ENCODE measurements around the gene DTX3. TPM values are rescaled to one million over a fixed set of nuclear protein-coding genes. Genes with fewer than 3 reads are reported as not detected.

The DTX3 gene
- total RNA-seq, 1 experiment from 2014 or later = 23.1 TPM

DNA sequence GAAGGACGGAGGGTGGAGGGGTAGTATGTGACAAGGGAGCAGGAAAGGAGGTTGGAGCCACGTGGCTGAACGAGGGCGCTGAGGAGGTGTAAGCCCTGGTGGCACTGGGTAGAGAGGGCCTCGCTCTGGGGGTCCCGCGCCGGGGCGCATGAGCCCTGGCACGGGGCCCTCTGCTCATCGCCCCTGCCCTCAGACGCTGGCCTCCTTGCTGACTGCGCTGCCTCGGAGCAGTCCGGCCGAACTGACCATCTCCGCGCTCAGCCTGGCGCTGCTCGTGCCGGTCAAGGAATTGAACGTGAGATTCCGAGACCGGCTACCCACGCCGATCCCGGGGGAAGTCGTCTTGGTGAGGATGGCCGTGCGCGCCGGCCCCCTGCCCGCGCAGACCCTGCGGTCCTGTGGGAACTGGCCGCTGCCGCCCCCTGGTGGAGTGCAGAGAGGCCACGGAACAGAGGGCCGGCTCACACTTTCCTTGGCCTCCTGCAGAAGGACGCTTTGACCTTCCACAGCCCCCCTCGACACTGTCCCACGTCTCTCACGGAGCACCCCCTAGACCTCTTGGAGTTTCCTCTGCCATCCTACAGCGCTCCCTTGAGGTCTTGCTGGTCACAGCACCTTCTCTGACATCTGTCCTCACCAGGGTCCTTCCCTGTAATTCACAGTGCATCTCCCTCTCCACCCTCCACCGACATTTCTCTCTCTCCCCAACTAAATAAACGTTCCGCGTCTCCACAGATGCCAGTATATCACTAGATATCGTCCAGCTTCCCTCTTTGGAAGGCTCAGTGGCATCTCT lies 17.1 kb downstream of the DTX3 start:
- peak; percentile 76 for DNase-seq
- H3K36me3 Mint-ChIP-seq (ENCODE audit: insufficient read depth, unreplicated experiment) = no peaks in the 10 kb centered on the region
- peaks cover 100% of the 10 kb centered on the region for H3K27me3 Mint-ChIP-seq (ENCODE audit: unreplicated experiment)
- H3K27ac Mint-ChIP-seq (ENCODE audit: unreplicated experiment) = no peak overlapping the region
- CTCF ChIA-PET = interaction anchor here (0.6 to 2.7 kb wide), 4 partner anchors 28 to 1326 kb away, joined by 3 to 16 read pairs (median 5); no protein-coding TSS in a partner anchor
- TF ChIP-seq CTCF (IDR thresholded peaks at IDR 0.05; ENCODE audit: unreplicated experiment) = peak; percentile 96
- H3K9me3 Mint-ChIP-seq (ENCODE audit: low read depth, unreplicated experiment) = no peaks in the 10 kb centered on the region
- H3K4me3 Mint-ChIP-seq (ENCODE audit: low read depth, unreplicated experiment) = peak overlapping the region; percentile 67
- BruUV-seq (replicated peaks) = no TSS peak
- H3K4me1 Mint-ChIP-seq (ENCODE audit: low read depth, unreplicated experiment) = peaks cover 15% of the 10 kb centered on the region
- intact Hi-C loops (cut with micrococcal nuclease; ENCODE audit: unreplicated experiment) = loop anchor here (1.0 to 10.0 kb wide), 2 partner anchors 38 to 167 kb away; partner anchors contain the start of genes GLI1 and INHBE

DNA sequence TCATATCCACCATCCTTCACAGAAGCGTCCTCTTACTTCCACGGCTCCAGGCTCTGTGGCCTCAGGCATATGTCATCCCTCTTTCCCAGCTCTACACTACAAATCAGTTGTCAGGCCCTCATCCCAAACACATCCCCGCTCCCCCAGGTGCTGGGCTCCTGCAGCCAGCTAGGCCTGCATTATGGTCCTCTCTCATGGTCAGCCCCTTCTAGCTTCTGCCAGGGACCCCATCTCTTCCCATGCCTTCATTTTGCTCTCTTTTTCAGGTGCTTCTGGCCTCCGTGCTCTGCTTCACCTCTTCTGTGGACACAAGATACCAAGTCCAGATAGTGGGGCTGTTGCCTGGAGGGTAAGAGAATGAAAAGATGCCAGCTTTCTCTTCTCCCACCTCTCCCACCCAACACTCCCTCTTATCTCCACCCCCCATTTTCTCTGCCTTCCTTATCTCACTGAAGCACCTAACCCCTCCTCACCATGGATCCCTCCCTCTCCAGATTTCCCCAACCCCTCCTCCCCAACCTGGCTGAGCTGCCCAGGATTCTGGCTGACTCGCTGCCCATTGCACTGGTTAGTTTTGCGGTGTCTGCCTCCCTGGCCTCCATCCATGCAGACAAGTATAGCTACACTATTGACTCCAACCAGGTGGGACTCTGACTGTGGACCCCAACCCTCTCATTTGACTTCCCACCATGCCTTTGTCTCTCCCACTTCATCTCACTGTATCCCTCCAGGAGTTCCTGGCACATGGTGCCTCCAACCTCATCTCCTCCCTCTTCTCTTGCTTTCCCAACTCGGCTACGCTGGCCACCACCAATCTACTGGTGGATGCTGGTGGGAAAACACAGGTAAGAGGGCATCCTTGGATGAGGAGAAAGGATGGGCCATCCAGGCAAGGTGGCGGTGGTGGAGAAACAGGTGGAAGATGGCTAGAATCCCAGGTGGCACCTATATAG lies 17.9 kb downstream of the DTX3 start:
- intact Hi-C loops (cut with micrococcal nuclease; ENCODE audit: unreplicated experiment) = loop anchor here (10.0 kb wide), 1 partner anchor 168 kb away; the partner anchor contains the start of genes GLI1 and INHBE
- Mint-ChIP-seq H3K27me3 (ENCODE audit: unreplicated experiment) (peaks cover 99% of the 10 kb centered on the region), H3K4me1 (ENCODE audit: low read depth, unreplicated experiment) (peaks cover 15% of the 10 kb centered on the region), H3K4me3 (ENCODE audit: low read depth, unreplicated experiment) (peak overlapping the region; percentile 67), H3K9me3 (ENCODE audit: low read depth, unreplicated experiment) (no peaks in the 10 kb centered on the region), H3K36me3 (ENCODE audit: insufficient read depth, unreplicated experiment) (no peaks in the 10 kb centered on the region), H3K27ac (ENCODE audit: unreplicated experiment) (no peak overlapping the region)
- CTCF ChIA-PET = interaction anchor here (0.7 to 1.4 kb wide), 2 partner anchors 31 to 39 kb away, joined by 6 to 7 read pairs; partner anchors contain the start of gene PIP4K2C
- BruUV-seq (replicated peaks) = no TSS peak
- DNase-seq = no peak
- no peak for TF ChIP-seq CTCF (IDR thresholded peaks at IDR 0.05; ENCODE audit: unreplicated experiment)

- intact Hi-C loops (cut with micrococcal nuclease; ENCODE audit: unreplicated experiment) = loop anchor here (10.0 kb wide), 1 partner anchor 169 kb away; the partner anchor contains the start of genes GLI1 and INHBE
- Mint-ChIP-seq H3K9me3 (ENCODE audit: low read depth, unreplicated experiment) (no peaks in the 10 kb centered on the region), H3K27ac (ENCODE audit: unreplicated experiment) (no peak overlapping the region)
Observed at GRCh38 chr12:57623385-57623784, 18.8 kb downstream of the DTX3 start.

More at GRCh38 chr12:57623385-57623784, 18.8 kb downstream of the DTX3 start:
- H3K36me3 Mint-ChIP-seq (ENCODE audit: insufficient read depth, unreplicated experiment) = no peaks in the 10 kb centered on the region
- no peak overlapping the region for H3K4me3 Mint-ChIP-seq (ENCODE audit: low read depth, unreplicated experiment)
- CTCF ChIA-PET = interaction anchor here (1.4 kb wide), 1 partner anchor 40 kb away, joined by 6 read pairs; no protein-coding TSS in a partner anchor
- H3K4me1 Mint-ChIP-seq (ENCODE audit: low read depth, unreplicated experiment) = peaks cover 15% of the 10 kb centered on the region
- TF ChIP-seq CTCF (IDR thresholded peaks at IDR 0.05; ENCODE audit: unreplicated experiment) = no peak
- peaks cover 91% of the 10 kb centered on the region for H3K27me3 Mint-ChIP-seq (ENCODE audit: unreplicated experiment)
- no peak for DNase-seq
- no TSS peak for BruUV-seq (replicated peaks)

Data from Calu3 (cell line).